Fibroblast of peridontal ligament (primary cell): ENCODE measurements around the gene CUL9.
A peak's percentile ranks its signal among the peaks of the same experiment; 100 is the strongest.

ENCODE experiments used
- DNase-seq: peaks from one replicate; pipeline ENCODE4 v3.0.0-alpha.2; 2010; ENCODE audit errors: extremely low read depth

The CUL9 gene

DNA sequence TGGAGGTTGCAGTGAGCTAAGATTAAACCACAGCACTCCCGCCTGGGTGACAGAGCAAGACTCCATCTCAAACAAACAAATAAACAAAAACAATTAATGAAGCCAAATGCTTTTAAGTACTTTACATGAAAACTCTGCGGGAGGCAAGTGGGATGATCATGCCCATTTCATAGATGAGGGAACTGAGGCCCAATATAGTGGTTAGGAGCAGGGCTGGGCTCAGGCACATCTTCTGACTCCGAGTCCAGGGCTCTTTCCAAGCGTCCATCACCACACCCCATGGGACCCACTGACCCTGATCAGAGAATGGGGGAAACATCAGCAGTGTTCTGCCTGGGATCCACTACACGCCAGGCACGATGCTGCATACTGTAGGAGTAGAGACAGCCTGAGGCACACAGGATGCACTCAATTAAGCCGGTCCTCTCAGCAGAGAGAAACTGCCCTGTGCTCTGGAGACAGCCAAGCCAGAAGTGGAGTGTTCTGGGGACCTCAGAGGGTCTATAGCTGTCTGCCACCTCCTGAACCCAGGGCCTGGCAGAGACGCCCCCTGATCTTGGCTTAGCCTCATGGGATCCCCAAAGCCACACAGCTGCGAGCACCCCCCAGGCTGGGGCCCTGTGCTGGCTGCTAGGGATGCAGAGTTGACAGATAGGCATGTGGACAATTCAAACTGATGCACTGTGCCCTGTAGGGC lies 74.8 kb downstream of the CUL9 start:
- no peak for DNase-seq

DNA sequence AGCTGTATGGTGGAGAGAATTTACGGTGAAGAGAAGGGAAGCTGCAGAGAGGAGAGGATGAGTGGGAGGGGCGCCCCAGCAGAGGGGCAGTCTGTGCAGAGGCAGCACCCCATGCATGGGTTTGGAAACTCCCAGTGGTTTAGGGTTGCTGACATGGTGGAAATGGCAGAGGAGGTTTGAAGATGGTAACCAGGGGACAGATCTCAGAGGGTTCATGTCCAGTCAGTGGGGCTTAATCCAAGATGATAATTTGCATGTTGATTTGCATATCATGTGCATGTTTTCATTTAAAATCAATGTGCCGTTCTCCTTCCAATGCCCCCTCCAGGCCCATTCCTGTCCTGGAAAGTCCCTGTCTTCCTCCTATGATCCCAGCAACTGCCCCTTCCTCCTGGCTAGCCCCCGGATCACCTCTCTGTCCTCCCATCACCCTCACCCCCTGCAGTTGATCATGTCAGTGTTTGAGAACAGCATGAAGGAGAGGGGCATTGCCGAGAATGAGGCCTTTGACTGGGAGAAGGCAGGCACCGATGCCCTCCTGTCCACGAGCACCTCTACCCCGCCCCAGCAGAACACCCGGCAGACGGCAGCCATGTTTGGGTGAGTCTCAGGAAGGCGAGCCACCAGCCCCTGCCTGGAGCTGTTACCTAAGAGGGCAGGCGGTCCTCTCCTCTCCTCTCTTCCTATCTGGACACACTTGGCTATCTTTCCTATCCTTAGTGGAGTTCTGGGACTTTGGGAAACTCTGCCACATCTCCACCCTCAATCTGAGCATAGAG lies 75.6 kb downstream of the CUL9 start:
- DNase-seq, result no peak

DNA sequence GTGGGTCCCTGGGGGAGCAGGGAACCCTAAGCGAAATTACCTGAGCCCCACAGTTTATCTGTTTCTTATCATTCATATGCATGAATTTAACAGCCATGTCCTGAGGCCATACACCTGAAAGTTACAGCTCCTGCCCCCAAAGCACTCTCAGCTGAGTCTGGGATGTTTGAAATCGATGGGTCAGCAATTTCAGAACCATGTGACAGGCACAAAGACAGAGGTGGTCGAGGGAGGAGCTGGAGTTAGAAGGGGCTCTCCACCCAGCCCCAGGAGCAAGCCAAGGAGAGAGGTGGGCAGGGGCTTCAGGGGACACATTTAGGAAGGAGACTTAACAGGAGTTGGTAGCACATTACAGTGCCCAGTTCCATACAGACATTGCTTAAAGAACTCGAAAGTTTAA lies 76.2 kb downstream of the CUL9 start:
- DNase-seq, result no peak

DNA sequence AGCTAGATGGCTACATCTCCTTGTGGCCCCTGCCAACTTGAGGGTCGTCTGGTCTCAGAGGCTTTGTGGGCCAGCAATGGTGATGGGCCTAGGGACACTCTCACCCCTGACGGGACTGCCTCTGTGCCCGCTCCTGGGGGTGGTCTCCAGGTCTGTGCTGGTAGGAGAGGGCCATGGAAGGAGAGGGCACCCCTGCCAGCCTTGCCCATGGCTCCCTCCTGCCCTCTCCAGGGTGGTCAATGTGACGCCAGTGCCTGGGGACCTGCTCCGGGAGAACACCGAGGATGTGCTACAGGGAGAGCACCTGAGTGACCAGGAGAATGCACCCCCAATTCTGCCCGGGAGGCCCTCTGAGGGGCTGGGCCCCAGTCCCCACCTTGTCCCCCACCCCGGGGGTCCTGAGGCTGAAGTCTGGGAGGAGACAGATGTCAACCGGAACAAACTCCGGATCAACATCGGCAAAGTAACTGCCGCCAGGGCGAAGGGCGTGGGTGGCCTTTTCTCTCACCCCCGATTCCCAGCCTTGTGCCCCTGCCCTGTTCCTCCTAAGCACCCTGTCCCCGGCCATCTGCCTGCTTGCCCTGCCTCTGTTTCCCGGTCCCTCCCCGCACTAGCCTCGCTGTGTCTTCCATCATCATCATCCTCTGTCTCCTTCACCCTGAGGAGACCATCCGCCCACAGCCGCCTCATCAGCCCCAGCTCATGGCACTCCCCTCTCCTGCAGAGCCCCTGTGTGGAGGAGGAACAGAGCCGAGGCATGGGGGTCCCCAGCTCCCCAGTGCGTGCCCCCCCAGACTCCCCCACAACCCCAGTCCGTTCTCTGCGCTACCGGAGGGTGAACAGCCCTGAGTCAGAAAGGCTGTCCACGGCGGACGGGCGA lies 77.1 kb downstream of the CUL9 start:
- DNase-seq, result no peak

DNA sequence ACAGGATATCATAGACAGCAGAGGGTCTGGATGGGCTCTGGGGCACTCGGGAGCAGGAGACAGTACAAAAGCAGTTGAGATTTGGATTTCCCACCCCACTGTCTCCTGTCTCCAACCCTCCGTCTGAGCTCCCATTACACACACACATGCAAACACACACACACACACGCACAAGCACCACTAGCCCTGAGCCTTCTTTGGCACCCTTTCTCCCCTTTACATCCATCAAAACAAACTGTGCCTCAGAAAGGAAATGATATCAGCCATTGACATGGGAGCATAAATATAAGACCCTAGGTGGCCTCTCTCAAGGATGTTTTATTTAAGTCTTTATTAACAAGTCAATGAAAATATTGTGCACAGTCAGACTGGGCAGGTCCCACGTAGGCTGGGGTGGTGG lies 78.8 kb downstream of the CUL9 start:
- no peak for DNase-seq

DNA sequence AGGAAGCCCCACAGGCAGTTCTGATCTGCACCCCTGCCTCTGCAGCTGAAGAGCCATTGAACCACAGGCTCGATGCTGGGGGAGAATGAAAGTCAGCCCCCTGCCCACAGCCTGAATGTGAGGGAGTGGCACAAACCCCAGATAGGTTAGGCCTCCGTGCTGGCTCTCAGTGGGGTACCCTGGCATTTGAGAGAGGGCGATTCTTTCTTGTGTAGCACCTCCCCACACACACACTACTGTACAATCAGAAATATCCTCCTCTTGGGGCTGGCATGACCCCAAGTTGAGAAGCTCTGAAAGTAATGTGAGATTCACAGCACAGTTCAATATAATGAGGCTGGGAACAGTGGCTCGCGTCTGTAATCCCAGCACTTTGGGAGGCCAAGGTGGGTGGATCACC lies 79.2 kb downstream of the CUL9 start:
- no peak for DNase-seq

DNA sequence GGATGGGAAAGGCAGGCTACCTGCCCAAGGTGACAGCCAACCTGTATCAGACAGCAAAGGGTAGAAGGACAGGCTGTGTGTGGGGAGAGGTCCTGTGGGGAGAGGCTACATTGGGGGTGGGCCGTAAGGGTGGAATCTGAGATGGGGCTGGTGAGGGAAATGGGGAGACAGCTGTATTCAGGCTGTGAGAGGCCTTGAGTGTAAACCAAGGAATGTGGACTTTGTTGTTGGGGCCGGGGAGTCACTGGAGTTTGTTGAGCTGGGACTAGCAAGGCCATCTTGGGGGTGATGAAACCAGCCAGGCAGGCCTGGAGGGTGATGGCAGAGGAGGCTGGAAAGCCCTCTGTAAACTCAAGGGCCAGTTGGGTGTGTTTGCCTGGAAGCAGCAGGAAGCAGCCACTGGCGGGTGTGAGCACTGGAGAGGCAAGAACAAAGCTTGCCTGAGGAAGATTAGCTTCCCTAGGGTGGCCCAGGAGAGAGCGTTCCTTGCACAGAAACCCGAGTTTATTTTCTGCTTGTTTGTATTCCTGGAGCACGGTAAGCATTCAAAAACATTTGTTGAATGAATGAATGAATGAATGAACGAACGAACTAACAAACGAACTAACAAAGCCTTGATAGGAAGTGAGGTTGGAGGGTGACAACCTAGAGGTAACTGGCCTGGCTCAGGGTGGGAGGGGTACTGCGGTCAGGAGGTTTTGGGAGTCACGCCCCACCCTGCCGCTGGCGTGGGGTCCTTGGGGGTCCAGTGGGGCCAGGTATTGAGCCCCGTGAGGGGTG lies 80.2 kb downstream of the CUL9 start:
- DNase-seq, result peak; percentile 5

DNA sequence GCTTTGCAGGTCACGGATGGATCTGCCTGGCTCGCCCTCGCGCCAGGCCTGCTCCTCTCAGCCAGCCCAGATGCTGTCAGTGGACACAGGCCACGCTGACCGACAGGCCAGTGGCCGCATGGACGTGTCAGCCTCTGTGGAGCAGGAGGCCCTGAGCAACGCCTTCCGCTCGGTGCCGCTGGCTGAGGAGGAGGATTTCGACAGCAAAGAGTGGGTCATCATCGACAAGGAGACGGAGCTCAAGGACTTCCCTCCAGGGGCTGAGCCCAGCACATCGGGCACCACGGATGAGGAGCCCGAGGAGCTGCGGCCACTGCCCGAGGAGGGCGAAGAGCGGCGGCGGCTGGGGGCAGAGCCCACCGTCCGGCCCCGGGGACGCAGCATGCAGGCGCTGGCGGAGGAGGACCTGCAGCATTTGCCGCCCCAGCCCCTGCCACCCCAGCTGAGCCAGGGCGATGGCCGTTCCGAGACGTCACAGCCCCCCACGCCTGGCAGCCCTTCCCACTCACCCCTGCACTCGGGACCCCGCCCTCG lies 80.9 kb downstream of the CUL9 start:
- DNase-seq, result no peak

DNA sequence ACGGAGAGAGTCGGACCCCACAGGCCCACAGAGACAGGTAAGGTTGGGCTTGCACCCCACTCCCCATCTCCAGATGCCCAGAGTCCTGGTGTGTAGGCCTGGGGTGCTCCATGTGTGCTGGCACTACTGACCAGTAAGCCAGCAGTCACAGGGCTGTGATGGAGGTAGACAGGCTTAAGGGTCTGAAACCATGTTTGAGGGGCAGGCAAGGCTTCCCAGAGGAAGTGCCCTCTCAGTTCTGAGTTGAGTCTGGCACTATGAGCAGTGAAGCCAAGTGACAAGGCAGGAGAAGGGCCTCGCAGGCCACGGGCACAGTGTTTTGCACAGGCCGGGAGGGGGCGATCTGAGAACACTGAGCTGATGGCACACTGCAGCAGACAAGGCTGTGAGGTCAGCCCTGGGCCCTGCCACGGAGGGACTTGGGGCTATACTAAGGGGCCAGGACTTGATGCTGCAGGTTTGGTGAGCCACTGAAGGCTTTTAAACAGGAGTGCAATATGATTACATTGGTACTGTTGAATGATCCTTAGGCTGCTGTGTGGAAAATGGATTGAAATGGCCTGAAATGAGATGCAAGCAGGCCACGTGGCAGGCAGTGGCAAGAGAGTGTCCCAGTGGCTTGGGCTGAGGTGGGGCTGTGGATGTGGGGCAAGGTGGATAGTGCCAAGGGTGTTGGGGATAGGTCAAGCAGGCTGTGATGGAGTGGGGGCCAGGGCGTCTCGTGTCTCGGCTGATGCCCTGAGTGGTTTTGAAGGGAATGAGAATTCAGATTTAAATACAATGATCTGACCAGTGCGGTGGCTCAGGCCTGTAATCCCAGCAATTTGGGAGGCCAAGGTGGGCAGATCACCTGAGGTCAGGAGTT lies 81.5 kb downstream of the CUL9 start:
- DNase-seq, result peak; percentile 65

DNA sequence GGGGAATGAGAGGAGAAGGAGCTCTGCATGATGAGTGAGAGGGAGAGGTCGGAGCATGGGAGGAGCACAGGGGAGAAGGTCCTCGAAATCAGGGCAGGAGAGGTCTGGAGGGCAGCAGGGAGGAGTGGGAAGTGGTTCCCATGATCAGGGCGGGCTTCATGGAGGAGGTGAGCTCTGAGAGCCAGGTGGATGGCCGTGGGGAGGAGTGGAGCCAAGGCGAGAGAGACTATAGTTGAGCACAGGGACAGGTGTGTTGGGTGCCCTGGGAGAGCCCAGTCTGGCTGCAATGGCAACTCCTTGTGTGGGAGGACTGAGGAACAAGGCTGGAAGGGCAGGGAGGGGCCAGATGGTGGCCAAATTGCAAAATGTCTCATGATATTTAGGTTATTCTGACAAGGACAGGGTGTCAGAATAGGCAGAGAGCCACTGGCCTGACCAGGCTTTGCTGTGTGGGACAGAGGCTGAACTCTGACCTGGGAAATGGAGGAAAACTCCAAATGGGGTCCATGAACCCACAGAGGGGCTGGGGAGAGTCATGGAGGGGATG lies 82.7 kb downstream of the CUL9 start:
- no peak for DNase-seq

DNA sequence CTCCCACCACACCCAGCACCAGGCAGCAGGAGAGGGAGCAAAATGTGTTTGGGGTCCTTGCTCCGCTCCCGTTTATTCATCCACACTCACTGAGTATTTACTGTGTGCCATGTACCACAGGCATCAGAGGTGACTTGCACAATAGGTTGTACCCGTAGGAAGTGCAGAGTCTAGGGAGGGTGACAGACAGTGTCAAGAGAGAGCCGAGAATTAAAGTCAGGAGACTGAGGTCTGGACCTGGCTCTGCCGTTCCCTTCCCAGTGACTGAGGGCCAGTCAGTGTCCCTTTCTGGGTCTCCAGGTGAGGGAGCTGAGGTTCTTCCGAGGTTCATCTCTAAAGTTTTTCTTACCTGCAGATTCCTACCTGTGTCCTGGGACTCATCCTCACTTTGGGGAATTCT lies 83.6 kb downstream of the CUL9 start:
- no peak for DNase-seq

DNA sequence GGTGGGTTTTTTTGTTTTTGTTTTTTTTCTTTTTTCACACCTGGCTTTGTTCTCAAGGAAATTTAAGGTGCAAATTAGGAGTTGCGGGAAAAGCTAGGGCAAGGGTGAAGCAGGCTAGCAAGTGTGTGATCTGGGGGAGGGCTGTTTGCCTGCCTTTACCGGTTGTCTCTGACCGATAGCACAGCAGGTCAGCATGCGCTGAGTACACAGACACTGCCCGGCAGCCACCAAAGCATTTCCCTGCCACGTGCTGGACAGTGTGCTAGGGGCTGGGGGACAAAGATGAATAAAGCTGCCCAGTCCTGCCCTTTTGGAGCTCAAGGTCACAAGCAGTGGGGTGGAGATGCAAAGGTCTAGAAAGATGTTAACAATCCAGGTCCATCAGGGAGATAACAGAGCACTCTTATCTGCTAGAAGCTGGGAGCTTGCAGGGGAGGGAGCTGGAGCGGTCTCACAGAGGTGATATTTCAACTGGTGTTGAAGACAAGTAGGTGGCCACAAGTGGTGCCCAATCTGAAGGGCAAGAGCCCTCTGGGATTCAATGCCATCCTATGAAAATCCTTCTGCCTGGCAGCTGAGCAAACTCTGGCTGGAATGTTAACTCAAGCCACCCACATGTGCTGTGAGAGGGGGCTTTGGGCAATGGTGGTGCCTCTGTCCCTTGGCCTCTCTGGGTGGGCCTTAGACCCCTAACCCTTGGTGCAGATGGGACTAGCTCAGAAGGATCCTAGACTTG lies 85.8 kb downstream of the CUL9 start:
- DNase-seq, result no peak

DNA sequence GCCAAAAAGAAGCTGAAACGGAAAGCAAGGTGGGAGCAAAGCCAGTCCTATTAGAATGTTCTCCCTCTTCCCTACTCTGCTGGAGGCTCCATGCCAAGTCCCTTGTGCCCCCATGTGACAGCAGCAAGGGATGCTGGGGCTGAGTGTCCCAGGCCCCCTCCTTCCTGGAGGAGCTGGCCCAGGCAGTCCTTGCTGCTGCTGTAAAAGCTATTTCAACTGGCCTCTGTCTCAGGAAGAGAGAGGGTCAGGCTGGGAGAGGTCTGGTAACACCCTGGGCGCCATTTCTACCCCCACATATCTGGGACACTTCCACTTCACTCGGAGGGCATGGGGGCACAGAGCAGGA lies 86.3 kb downstream of the CUL9 start:
- DNase-seq, result no peak

DNA sequence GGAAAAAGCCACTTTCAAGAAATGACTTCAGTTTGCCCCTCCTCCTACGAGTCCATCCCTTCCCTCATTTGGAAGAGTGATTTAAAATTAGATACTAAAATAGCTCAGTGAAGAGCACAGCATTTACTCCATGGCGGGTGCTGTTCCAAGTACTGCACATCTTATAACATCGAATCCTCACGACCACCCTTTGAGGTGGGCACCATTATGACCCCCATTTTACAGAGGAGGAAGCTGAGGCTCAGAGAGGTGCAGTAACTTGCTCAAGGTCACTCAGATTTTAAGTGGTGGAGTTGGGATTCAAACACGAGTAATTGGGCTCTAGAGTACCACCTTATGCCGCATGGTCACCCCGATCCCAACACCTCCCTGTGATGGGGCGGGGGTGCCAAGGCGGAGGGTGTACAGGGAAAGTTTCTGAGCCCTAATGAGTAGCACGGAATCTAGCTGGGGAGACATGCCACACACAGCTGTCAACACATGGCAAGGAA lies 86.8 kb downstream of the CUL9 start:
- DNase-seq, result no peak

DNA sequence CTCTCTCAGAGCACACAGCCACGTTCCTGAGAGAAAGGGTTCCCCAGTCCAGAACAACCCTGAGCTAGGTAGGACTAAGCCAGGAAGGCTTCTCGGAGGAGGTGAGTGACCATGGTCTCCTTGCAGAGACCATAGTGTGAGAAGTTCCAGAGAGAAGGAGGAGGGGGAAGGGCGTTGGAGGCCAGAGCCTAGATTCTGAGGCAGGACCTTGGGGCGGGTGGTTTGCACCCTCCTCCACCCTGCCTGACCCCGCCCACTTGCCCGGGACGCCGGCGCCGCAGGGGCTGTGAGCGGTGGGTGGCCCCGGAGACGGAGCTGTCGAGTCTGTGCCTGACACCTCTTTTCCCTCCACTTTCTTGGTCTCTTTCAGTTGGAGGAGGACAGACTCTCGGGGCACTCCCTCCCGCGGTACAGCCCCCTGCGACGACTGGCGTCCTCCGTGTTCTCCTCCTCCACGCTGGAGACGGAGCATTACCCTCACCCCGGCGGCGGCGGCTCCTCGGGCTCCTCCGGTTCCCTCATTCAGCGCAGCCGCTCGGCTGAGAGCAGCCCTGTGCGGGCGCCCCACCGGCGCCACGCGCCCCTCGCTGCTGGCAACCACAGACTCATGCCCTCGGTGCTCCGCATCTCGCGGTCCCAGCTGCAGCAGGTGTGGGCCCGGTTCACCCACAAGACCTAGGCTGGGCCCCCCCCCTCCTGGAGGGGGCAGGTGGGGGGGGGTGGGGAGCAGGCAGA lies 87.4 kb downstream of the CUL9 start:
- DNase-seq, result no peak

DNA sequence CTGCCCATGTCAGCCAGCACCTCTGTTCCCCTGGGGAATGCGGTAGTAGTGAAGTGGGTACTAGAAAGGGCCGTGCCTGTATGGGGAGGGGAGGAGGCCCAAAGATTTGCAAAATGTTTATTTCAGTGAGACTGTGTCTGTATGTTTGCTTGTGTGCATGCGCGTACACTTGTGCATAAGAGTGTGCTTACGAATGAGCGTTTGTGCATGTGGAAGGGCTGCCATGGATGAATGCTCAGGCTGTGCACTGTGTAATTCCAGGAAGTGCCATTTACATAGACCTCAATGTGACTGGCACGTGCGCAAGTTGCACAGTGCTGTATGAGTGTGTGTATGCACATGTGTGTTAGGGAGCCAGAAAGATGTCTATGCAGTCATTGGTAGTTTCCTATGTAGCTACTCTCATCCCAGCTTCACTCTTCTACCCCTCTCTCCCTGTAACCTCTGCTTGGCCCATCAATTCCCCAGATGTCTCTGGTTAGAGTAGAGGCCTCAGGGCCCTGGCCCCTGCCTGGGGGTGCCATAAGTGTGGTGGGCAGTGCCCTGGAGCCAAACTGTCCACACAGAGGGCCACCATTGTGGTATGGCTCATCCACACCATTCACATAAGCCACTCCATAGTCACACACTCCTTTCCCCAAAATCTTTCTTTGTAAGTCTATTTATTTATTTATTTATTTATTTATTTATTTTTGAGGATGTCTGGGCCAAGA lies 89.3 kb downstream of the CUL9 start:
- no peak for DNase-seq

DNA sequence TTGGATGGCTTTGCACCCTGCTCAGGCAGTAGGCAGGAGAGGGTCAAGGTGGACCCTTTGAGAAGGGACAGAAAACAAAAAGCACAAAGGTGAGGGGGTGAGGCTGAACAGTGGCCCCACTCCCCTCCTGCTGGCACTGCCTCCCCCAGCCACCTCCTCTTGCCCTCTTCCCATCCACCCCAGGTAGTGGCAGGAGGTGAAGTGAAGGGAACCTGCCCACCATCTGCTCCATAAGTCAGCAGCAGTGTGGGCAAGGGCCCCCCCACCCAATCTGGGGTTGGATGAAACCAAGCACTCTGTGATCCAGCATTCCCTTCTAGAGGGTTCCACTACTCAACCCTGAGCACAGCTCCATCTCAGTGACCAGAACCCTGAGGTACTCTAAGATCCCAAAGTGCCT lies 89.9 kb downstream of the CUL9 start:
- DNase-seq, result no peak

DNA sequence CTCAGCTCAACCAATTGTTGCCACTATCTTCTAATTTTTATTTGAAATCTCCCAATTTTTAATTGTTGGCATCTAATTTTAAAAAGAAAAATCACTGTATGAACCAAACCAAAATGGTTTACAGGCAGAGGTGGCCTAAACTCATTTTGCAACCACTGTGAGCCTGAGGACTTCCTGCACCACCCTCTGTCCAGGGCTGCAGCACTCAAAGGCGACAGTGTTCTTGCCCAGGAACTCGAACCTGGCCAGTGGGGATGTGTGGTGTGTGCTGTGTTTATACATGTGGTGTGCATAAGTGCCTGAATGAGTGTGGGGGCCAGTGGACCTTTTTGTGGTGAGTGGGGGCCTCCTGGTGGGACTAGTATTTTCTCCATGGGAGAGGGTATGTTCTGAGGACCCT lies 91.7 kb downstream of the CUL9 start:
- no peak for DNase-seq
